H1 (cell line): Measurements from ENCODE around the gene NRXN3.

Experiments used
- EP300 ChIP-seq, 2 experiments: IDR thresholded peaks; 1 replicate in 1 of 2; 2 replicates in 1 of 2; pipeline ENCODE4 v1.6.1; 2011 to 2012; ENCODE audit warnings: low read depth in 2 of 2, low read length in 2 of 2, mild to moderate bottlenecking in 2 of 2, borderline replicate concordance in 1 of 2, inconsistent platforms in 1 of 2, moderate library complexity in 1 of 2
- JUND ChIP-seq: IDR thresholded peaks from 2 replicates; pipeline ENCODE4 v1.6.1; 2011; ENCODE audit warnings: mild to moderate bottlenecking, improper control_type of control experiment, low read length
- POLR2AphosphoS5 ChIP-seq: IDR thresholded peaks from 2 replicates; pipeline ENCODE4 v1.6.1; 2011; ENCODE audit warnings: low read depth, low read length
- RAD21 ChIP-seq, 2 experiments: IDR thresholded peaks in 1 of 2; conservative IDR thresholded peaks in 1 of 2; 2 replicates each; pipeline ENCODE4 v1.6.1; 2011; ENCODE audit warnings: low read depth in 2 of 2, low read length in 2 of 2, improper control_type of control experiment in 1 of 2, inconsistent platforms in 1 of 2, mild to moderate bottlenecking in 1 of 2, moderate library complexity in 1 of 2
- RFX5 ChIP-seq: IDR thresholded peaks from 2 replicates; pipeline ENCODE4 v1.6.1; 2011; ENCODE audit warnings: low read depth, low read length, improper control_type of control experiment, borderline replicate concordance
- RXRA ChIP-seq: IDR thresholded peaks from 2 replicates; pipeline ENCODE4 v1.6.1; 2011; ENCODE audit warnings: low read depth, mild to moderate bottlenecking, low read length, moderate library complexity; ENCODE audit not compliant: insufficient read depth
- SAP30 ChIP-seq: fragments of 300-600 bp; sonication (generic); IDR thresholded peaks from 2 replicates; pipeline ENCODE4 v1.7.1; 2012; ENCODE audit warnings: low read length, moderate library complexity, mild to moderate bottlenecking, inconsistent platforms; ENCODE audit not compliant: insufficient read depth, insufficient replicate concordance
- TF ChIP-seq, protein P1 (sequence below), 3 experiments: IDR thresholded peaks; 1 replicate in 2 of 3; 2 replicates in 1 of 3; pipeline versions ENCODE4 v1.5.1 to v1.6.1; 2011; ENCODE audit warnings: low read length in 3 of 3, mild to moderate bottlenecking in 3 of 3, inconsistent platforms in 2 of 3, low read depth in 1 of 3, moderate library complexity in 1 of 3; ENCODE audit not compliant: insufficient read depth in 1 of 3; ENCODE audit errors: control extremely low read depth in 1 of 3
- TF ChIP-seq, protein P2 (sequence below): IDR thresholded peaks from 2 replicates; pipeline ENCODE4 v1.6.1; 2012; ENCODE audit warnings: inconsistent platforms
- TF ChIP-seq, protein P3 (sequence below): IDR thresholded peaks from 2 replicates; pipeline ENCODE4 v1.6.1; 2011; ENCODE audit warnings: low read depth, mild to moderate bottlenecking, low read length; ENCODE audit not compliant: insufficient read depth
- TF ChIP-seq, protein P4 (sequence below): IDR thresholded peaks from 2 replicates; pipeline ENCODE4 v1.6.1; 2011; ENCODE audit warnings: low read length, improper control_type of control experiment

DNA sequence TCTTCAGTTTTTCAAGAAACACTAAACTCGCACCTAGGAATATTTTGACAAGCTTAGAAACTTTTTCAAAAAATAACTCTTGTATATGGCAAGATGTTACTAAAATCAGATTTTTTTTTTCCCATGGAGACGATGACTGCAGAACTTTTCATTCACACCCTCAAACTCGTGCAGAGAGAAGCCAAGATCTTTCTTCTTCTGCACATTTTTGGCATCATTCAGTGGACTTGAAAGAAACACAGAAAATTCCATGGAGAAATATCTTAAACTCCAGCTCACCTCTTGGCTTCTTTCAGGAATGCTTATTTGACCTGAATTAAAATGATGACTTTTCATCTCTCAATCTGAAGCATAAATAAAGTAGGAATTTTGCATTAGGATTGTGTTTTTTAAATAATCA lies 919.4 kb downstream of the NRXN3 start:
- TF ChIP-seq, protein P1, sequence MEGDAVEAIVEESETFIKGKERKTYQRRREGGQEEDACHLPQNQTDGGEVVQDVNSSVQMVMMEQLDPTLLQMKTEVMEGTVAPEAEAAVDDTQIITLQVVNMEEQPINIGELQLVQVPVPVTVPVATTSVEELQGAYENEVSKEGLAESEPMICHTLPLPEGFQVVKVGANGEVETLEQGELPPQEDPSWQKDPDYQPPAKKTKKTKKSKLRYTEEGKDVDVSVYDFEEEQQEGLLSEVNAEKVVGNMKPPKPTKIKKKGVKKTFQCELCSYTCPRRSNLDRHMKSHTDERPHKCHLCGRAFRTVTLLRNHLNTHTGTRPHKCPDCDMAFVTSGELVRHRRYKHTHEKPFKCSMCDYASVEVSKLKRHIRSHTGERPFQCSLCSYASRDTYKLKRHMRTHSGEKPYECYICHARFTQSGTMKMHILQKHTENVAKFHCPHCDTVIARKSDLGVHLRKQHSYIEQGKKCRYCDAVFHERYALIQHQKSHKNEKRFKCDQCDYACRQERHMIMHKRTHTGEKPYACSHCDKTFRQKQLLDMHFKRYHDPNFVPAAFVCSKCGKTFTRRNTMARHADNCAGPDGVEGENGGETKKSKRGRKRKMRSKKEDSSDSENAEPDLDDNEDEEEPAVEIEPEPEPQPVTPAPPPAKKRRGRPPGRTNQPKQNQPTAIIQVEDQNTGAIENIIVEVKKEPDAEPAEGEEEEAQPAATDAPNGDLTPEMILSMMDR (IDR thresholded peaks at IDR 0.05; ENCODE audit: control extremely low read depth in 1 of 3, insufficient read depth in 1 of 3, low read depth in 1 of 3, low read length in 3 of 3): no peak
- TF ChIP-seq, protein P2, sequence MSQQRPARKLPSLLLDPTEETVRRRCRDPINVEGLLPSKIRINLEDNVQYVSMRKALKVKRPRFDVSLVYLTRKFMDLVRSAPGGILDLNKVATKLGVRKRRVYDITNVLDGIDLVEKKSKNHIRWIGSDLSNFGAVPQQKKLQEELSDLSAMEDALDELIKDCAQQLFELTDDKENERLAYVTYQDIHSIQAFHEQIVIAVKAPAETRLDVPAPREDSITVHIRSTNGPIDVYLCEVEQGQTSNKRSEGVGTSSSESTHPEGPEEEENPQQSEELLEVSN: no peak
- no peak for TF ChIP-seq SAP30
- TF ChIP-seq, protein P3, sequence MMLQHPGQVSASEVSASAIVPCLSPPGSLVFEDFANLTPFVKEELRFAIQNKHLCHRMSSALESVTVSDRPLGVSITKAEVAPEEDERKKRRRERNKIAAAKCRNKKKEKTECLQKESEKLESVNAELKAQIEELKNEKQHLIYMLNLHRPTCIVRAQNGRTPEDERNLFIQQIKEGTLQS: no peak
- no peak for TF ChIP-seq RAD21 (IDR thresholded peaks at IDR 0.05 in 1 of 2, conservative IDR thresholded peaks at IDR 0.05 in 1 of 2; ENCODE audit: low read depth in 2 of 2, low read length in 2 of 2)
- TF ChIP-seq RFX5: no peak
- TF ChIP-seq, protein P4, sequence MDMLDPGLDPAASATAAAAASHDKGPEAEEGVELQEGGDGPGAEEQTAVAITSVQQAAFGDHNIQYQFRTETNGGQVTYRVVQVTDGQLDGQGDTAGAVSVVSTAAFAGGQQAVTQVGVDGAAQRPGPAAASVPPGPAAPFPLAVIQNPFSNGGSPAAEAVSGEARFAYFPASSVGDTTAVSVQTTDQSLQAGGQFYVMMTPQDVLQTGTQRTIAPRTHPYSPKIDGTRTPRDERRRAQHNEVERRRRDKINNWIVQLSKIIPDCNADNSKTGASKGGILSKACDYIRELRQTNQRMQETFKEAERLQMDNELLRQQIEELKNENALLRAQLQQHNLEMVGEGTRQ: no peak
- no peak for TF ChIP-seq POLR2AphosphoS5
- no peak for TF ChIP-seq EP300 (IDR thresholded peaks at IDR 0.05; ENCODE audit: borderline replicate concordance in 1 of 2, low read depth in 2 of 2, low read length in 2 of 2)
- TF ChIP-seq RXRA: no peak
- no peak for TF ChIP-seq JUND
